ENCODE results near the gene TMEM120A. TPM values are rescaled to one million over a fixed set of nuclear protein-coding genes. Genes with fewer than 3 reads are reported as not detected.
A peak's percentile ranks its signal among the peaks of the same experiment; 100 is the strongest.

Gene TMEM120A
- total and polyA plus RNA-seq, 2 donors from 2014 or later, result 47.0 to 141 TPM

DNA sequence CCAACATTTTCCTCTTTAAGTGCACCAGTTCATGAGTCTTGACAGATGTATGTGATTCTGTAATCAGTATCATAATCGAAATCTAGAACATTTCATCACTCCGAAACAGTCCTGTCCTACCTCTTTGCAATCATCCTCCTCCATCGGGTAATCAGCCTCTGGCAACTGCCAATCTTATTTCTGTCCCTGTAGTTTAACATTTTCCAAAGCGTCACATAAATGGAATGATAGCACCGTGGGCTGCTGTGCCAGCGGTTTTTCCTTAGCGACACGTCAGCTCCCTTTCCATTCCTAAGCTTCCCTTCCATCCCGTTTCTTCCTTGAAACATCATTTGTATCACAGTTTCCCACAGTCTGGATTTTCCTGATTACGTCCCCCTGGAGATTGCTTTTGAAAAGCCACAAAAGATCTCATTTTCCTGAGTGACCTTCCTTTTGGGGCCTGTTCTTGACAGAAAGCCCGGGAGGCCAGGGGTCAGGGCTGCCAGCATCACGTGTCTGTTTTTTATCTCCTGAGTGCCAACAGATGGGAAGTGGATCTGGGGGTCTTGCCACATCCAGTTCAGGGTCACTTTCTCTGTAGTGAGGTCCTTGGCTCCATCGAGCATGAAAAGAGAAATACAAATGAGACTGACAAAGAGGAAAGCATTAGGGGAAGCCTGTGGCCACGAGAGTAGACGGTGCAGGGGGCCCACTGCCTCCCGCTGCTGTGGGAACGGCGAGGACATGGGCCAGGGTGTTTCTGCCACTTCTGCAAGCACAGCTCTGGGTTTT, 31.6 kb downstream of the TMEM120A start:
- peak in 3 of 5 donors; percentile 37 to 81 (median 50) for DNase-seq
- TF ChIP-seq, protein P1, sequence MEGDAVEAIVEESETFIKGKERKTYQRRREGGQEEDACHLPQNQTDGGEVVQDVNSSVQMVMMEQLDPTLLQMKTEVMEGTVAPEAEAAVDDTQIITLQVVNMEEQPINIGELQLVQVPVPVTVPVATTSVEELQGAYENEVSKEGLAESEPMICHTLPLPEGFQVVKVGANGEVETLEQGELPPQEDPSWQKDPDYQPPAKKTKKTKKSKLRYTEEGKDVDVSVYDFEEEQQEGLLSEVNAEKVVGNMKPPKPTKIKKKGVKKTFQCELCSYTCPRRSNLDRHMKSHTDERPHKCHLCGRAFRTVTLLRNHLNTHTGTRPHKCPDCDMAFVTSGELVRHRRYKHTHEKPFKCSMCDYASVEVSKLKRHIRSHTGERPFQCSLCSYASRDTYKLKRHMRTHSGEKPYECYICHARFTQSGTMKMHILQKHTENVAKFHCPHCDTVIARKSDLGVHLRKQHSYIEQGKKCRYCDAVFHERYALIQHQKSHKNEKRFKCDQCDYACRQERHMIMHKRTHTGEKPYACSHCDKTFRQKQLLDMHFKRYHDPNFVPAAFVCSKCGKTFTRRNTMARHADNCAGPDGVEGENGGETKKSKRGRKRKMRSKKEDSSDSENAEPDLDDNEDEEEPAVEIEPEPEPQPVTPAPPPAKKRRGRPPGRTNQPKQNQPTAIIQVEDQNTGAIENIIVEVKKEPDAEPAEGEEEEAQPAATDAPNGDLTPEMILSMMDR (IDR thresholded peaks at IDR 0.05; ENCODE audit: borderline replicate concordance, extremely low read depth, insufficient read depth), result no peak
- H3K27me3 ChIP-seq (ENCODE audit: control insufficient read depth, insufficient read depth, low read length), result no peaks in the 10 kb centered on the region
- peaks cover 0 to 3% (median 2%) of the 10 kb centered on the region in 3 donors for H3K36me3 ChIP-seq (ENCODE audit: control insufficient read depth in 2 of 3, insufficient read depth in 3 of 3, low read length in 3 of 3)
- intact Hi-C loops (cut with DNase I), result no loop called here
- H3K9ac ChIP-seq (ENCODE audit: low read length in 3 of 3), result peak overlapping the region in 1 of 3 donors; percentile 48
- no peak for FAIRE-seq
- H3K4me1 ChIP-seq (ENCODE audit: control insufficient read depth in 2 of 3, insufficient read depth in 2 of 3, low read depth in 1 of 3, low read length in 3 of 3), result peaks cover 0 to 42% (median 30%) of the 10 kb centered on the region in 3 donors
- no peak overlapping the region for H3K4me3 ChIP-seq (ENCODE audit: low read length in 3 of 3)
- peak overlapping the region; percentile 56 to 78 for H3K27ac ChIP-seq (ENCODE audit: low read depth in 2 of 2, low read length in 2 of 2)
- H3K9me3 ChIP-seq (ENCODE audit: control insufficient read depth in 2 of 3, insufficient read depth in 1 of 3, low read length in 3 of 3), result no peaks in the 10 kb centered on the region

- Histone ChIP-seq H3K27ac (ENCODE audit: low read depth in 2 of 2, low read length in 2 of 2) (no peak overlapping the region), H3K36me3 (ENCODE audit: control insufficient read depth in 2 of 3, insufficient read depth in 3 of 3, low read length in 3 of 3) (peaks cover 0 to 7% (median 4%) of the 10 kb centered on the region in 3 donors), H3K9ac (ENCODE audit: low read length in 3 of 3) (no peak overlapping the region), H3K9me3 (ENCODE audit: control insufficient read depth in 2 of 3, insufficient read depth in 1 of 3, low read length in 3 of 3) (no peaks in the 10 kb centered on the region), H3K27me3 (ENCODE audit: control insufficient read depth, insufficient read depth, low read length) (no peaks in the 10 kb centered on the region), H3K4me3 (ENCODE audit: low read length in 3 of 3) (no peak overlapping the region), H3K4me1 (ENCODE audit: control insufficient read depth in 2 of 3, insufficient read depth in 2 of 3, low read depth in 1 of 3, low read length in 3 of 3) (peaks cover 0 to 36% (median 26%) of the 10 kb centered on the region in 3 donors)
- DNase-seq, result peak in 2 of 5 donors; percentile 43 to 61
- intact Hi-C loops (cut with DNase I), result no loop called here
- no peak for FAIRE-seq
- TF ChIP-seq, protein P1 (IDR thresholded peaks at IDR 0.05; ENCODE audit: borderline replicate concordance, extremely low read depth, insufficient read depth), result no peak
These were observed 33.2 kb downstream of the TMEM120A start for GRCh38 chr7:75961218-75961617.

- Histone ChIP-seq H3K36me3 (ENCODE audit: control insufficient read depth in 2 of 3, insufficient read depth in 3 of 3, low read length in 3 of 3) (peaks cover 0 to 11% (median 9%) of the 10 kb centered on the region in 3 donors), H3K4me1 (ENCODE audit: control insufficient read depth in 2 of 3, insufficient read depth in 2 of 3, low read depth in 1 of 3, low read length in 3 of 3) (peaks cover 0 to 28% (median 19%) of the 10 kb centered on the region in 3 donors), H3K27ac (ENCODE audit: low read depth in 2 of 2, low read length in 2 of 2) (no peak overlapping the region), H3K27me3 (ENCODE audit: control insufficient read depth, insufficient read depth, low read length) (no peaks in the 10 kb centered on the region), H3K9me3 (ENCODE audit: control insufficient read depth in 2 of 3, insufficient read depth in 1 of 3, low read length in 3 of 3) (no peaks in the 10 kb centered on the region), H3K9ac (ENCODE audit: low read length in 3 of 3) (no peak overlapping the region), H3K4me3 (ENCODE audit: low read length in 3 of 3) (no peak overlapping the region)
- intact Hi-C loops (cut with DNase I), result no loop called here
- TF ChIP-seq, protein P1 (IDR thresholded peaks at IDR 0.05; ENCODE audit: borderline replicate concordance, extremely low read depth, insufficient read depth), result no peak
- DNase-seq (peak in 1 of 5 donors; percentile 40), FAIRE-seq (no peak)
These were observed 34.0 kb downstream of the TMEM120A start for GRCh38 chr7:75960372-75960771.
